WTC11 (cell line): ENCODE data around the gene OGA. TPM values are rescaled to one million over a fixed set of nuclear protein-coding genes. Genes with fewer than 3 reads are reported as not detected.
A peak's percentile ranks its signal among the peaks of the same experiment; 100 is the strongest.

ENCODE experiments used
- ATAC-seq: fragments of 200-7000 bp; cut with Tn5 transposase; 2 replicates; pipeline ENCODE4 v1.10.0; 2021; ENCODE audit warnings: mild to moderate bottlenecking, moderate library complexity
- CTCF ChIA-PET: fragments of 300-600 bp; sonication (Branson Sonifier 250); formaldehyde crosslinking; loops from one replicate; lab custom pipeline; 2021; ENCODE audit warnings: antibody characterized with exemption; lab: Charles Lee
- POLR2A ChIA-PET: fragments of 350-600 bp; sonication (Branson Sonifier 250); formaldehyde crosslinking; loops from one replicate; lab custom pipeline; 2021; ENCODE audit warnings: antibody characterized with exemption; lab: Charles Lee
- DNase-seq: peaks from one replicate; pipeline ENCODE4 v3.0.0; 2021; ENCODE audit warnings: low spot score
- H3K27ac Mint-ChIP-seq: 2 replicates; pipeline ENCODE4 v1.8.0; 2021; ENCODE audit warnings: mixed read lengths
- H3K27me3 Mint-ChIP-seq: 2 replicates; pipeline ENCODE4 v1.8.0; 2021; ENCODE audit warnings: low read depth, mild to moderate bottlenecking, moderate library complexity, mixed read lengths
- H3K36me3 Mint-ChIP-seq: 2 replicates; pipeline ENCODE4 v1.8.0; 2021; ENCODE audit warnings: mixed read lengths
- H3K4me1 Mint-ChIP-seq: 2 replicates; pipeline ENCODE4 v1.8.0; 2022; ENCODE audit warnings: mixed read lengths
- H3K4me3 Mint-ChIP-seq: 2 replicates; pipeline ENCODE4 v1.8.0; 2021; ENCODE audit warnings: mild to moderate bottlenecking, moderate library complexity, mixed read lengths
- H3K9me3 Mint-ChIP-seq: 2 replicates; pipeline ENCODE4 v1.8.0; 2021; ENCODE audit warnings: mixed read lengths
- FOXP1 ChIP-seq: sonication (generic); formaldehyde crosslinking; IDR thresholded peaks from 2 replicates; pipeline ENCODE4 v1.8.0; 2022; ENCODE audit warnings: missing genetic modification reagents, mild to moderate bottlenecking, moderate library complexity, borderline replicate concordance
- SMAD3 ChIP-seq: sonication (generic); formaldehyde crosslinking; IDR thresholded peaks from 2 replicates; pipeline ENCODE4 v1.8.0; 2022; ENCODE audit warnings: missing genetic modification reagents, mild to moderate bottlenecking, borderline replicate concordance
- ZNF121 ChIP-seq: sonication (generic); formaldehyde crosslinking; IDR thresholded peaks from 2 replicates; pipeline ENCODE4 v1.8.0; 2023; ENCODE audit warnings: missing genetic modification reagents
- ZNF396 ChIP-seq: fragments of 250-450 bp; sonication (Bioruptor Pico); IDR thresholded peaks from 2 replicates; pipeline ENCODE4 v1.8.0; 2021; ENCODE audit warnings: mild to moderate bottlenecking, moderate library complexity, borderline replicate concordance
- ZNF416 ChIP-seq: fragments of 250-450 bp; sonication (Bioruptor Pico); IDR thresholded peaks from 2 replicates; pipeline ENCODE4 v1.9.0; 2021; ENCODE audit warnings: mild to moderate bottlenecking, inconsistent platforms
- ZNF423 ChIP-seq: fragments of 250-450 bp; sonication (Bioruptor Pico); IDR thresholded peaks from 2 replicates; pipeline ENCODE4 v2.1.2; 2022; ENCODE audit warnings: mild to moderate bottlenecking, moderate library complexity
- total RNA-seq: library from RNA; stranded (reverse); gene quantifications from 3 replicates; pipeline ENCODE4 v1.2.3, GENCODE V29; 2021
- TF ChIP-seq, protein P1 (sequence below): sonication (generic); formaldehyde crosslinking; IDR thresholded peaks from 2 replicates; pipeline ENCODE4 v1.8.1; 2023; ENCODE audit warnings: mild to moderate bottlenecking, missing genetic modification reagents, borderline replicate concordance
- TF ChIP-seq, protein P2 (sequence below): sonication (generic); formaldehyde crosslinking; conservative IDR thresholded peaks from 2 replicates; pipeline ENCODE4 v1.8.1; 2022; ENCODE audit warnings: mild to moderate bottlenecking, missing genetic modification reagents
- TF ChIP-seq, protein P3 (sequence below): sonication (generic); formaldehyde crosslinking; IDR thresholded peaks from 2 replicates; pipeline ENCODE4 v1.8.0; 2023; ENCODE audit warnings: mild to moderate bottlenecking, missing genetic modification reagents
- TF ChIP-seq, protein P4 (sequence below): sonication (generic); formaldehyde crosslinking; IDR thresholded peaks from 2 replicates; pipeline ENCODE4 v1.8.1; 2023; ENCODE audit warnings: mild to moderate bottlenecking, missing genetic modification reagents, moderate library complexity
- TF ChIP-seq, protein P5 (sequence below): sonication (generic); formaldehyde crosslinking; IDR thresholded peaks from 2 replicates; pipeline ENCODE4 v1.8.1; 2022; ENCODE audit warnings: missing genetic modification reagents, borderline replicate concordance
- TF ChIP-seq, protein P6 (sequence below): sonication (generic); formaldehyde crosslinking; IDR thresholded peaks from 2 replicates; pipeline ENCODE4 v1.8.1; 2023; ENCODE audit warnings: mild to moderate bottlenecking, moderate library complexity, missing genetic modification reagents

Gene OGA
- total RNA-seq, 1 experiment from 2014 or later, result 111 TPM

DNA sequence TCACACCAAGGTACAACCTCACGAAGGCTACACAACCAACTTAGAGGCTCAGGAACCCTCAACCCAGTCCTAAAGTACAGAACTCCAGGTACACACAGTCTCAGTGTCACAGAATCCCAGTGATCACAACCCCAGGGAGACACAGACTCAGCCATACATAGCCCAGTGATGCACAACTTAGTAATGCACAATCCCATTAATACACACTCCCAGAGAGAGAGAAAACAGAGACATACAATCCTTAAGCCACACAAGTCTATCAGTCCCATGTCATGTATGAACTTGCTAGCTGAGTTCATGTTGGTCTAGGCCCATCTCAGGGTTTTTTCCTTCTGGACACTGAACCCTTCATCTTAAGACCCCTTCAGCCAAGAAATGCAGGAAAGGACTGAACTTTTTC is 20.8 kb upstream of the OGA start (continued):
- TF ChIP-seq, protein P1, sequence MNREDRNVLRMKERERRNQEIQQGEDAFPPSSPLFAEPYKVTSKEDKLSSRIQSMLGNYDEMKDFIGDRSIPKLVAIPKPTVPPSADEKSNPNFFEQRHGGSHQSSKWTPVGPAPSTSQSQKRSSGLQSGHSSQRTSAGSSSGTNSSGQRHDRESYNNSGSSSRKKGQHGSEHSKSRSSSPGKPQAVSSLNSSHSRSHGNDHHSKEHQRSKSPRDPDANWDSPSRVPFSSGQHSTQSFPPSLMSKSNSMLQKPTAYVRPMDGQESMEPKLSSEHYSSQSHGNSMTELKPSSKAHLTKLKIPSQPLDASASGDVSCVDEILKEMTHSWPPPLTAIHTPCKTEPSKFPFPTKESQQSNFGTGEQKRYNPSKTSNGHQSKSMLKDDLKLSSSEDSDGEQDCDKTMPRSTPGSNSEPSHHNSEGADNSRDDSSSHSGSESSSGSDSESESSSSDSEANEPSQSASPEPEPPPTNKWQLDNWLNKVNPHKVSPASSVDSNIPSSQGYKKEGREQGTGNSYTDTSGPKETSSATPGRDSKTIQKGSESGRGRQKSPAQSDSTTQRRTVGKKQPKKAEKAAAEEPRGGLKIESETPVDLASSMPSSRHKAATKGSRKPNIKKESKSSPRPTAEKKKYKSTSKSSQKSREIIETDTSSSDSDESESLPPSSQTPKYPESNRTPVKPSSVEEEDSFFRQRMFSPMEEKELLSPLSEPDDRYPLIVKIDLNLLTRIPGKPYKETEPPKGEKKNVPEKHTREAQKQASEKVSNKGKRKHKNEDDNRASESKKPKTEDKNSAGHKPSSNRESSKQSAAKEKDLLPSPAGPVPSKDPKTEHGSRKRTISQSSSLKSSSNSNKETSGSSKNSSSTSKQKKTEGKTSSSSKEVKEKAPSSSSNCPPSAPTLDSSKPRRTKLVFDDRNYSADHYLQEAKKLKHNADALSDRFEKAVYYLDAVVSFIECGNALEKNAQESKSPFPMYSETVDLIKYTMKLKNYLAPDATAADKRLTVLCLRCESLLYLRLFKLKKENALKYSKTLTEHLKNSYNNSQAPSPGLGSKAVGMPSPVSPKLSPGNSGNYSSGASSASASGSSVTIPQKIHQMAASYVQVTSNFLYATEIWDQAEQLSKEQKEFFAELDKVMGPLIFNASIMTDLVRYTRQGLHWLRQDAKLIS (CRISPR knock-in tag), result no peak
- no peak for TF ChIP-seq ZNF416 (CRISPR knock-in tag)
- TF ChIP-seq, all 79 proteins: peak for 0

DNA sequence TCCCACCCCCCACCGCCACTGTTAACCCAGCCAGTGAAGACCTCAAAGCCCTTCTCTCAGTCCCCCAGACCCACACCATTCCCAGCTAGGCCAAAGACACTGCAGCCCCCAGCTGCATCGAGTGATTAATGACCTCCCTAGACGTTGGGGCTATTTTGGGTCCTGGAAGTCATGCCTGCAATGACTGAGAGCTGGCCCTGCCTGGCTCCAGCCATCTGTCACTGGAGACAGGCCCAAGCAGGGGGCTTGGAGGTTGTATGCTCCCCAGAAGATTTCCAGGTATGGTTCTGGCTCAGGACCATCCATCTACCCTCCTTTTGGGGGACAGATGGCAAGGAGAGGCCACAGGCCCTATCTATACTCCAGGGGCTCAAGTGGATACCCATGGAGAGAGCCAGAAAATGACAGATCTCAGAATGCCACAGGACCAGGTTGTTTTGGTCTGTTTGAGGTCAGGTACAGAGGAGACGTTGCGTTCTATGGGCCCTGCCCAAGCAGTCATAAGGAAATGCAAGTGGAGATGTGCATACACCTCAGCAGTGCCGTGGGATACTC is 20.2 kb upstream of the OGA start:
- POLR2A ChIA-PET, result no interaction called here
- Mint-ChIP-seq H3K27me3 (peaks cover 24% of the 10 kb centered on the region), H3K9me3 (no peaks in the 10 kb centered on the region), H3K36me3 (no peaks in the 10 kb centered on the region), H3K4me3 (peak overlapping the region; percentile 91), H3K27ac (no peak overlapping the region), H3K4me1 (peaks cover 42% of the 10 kb centered on the region)
- TF ChIP-seq ZNF423 (no peak), ZNF396 (CRISPR knock-in tag) (no peak), ZNF121 (CRISPR knock-in tag) (no peak), FOXP1 (CRISPR knock-in tag) (no peak), SMAD3 (no peak)
- TF ChIP-seq, protein P2, sequence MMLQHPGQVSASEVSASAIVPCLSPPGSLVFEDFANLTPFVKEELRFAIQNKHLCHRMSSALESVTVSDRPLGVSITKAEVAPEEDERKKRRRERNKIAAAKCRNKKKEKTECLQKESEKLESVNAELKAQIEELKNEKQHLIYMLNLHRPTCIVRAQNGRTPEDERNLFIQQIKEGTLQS (CRISPR knock-in tag), result no peak
- TF ChIP-seq, protein P3, sequence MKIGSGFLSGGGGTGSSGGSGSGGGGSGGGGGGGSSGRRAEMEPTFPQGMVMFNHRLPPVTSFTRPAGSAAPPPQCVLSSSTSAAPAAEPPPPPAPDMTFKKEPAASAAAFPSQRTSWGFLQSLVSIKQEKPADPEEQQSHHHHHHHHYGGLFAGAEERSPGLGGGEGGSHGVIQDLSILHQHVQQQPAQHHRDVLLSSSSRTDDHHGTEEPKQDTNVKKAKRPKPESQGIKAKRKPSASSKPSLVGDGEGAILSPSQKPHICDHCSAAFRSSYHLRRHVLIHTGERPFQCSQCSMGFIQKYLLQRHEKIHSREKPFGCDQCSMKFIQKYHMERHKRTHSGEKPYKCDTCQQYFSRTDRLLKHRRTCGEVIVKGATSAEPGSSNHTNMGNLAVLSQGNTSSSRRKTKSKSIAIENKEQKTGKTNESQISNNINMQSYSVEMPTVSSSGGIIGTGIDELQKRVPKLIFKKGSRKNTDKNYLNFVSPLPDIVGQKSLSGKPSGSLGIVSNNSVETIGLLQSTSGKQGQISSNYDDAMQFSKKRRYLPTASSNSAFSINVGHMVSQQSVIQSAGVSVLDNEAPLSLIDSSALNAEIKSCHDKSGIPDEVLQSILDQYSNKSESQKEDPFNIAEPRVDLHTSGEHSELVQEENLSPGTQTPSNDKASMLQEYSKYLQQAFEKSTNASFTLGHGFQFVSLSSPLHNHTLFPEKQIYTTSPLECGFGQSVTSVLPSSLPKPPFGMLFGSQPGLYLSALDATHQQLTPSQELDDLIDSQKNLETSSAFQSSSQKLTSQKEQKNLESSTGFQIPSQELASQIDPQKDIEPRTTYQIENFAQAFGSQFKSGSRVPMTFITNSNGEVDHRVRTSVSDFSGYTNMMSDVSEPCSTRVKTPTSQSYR (CRISPR knock-in tag), result no peak
- TF ChIP-seq, protein P4, sequence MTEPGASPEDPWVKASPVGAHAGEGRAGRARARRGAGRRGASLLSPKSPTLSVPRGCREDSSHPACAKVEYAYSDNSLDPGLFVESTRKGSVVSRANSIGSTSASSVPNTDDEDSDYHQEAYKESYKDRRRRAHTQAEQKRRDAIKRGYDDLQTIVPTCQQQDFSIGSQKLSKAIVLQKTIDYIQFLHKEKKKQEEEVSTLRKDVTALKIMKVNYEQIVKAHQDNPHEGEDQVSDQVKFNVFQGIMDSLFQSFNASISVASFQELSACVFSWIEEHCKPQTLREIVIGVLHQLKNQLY, result no peak
- TF ChIP-seq, protein P5, sequence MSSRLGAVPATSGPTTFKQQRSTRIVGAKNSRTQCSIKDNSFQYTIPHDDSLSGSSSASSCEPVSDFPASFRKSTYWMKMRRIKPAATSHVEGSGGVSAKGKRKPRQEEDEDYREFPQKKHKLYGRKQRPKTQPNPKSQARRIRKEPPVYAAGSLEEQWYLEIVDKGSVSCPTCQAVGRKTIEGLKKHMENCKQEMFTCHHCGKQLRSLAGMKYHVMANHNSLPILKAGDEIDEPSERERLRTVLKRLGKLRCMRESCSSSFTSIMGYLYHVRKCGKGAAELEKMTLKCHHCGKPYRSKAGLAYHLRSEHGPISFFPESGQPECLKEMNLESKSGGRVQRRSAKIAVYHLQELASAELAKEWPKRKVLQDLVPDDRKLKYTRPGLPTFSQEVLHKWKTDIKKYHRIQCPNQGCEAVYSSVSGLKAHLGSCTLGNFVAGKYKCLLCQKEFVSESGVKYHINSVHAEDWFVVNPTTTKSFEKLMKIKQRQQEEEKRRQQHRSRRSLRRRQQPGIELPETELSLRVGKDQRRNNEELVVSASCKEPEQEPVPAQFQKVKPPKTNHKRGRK (CRISPR knock-in tag), result no peak
- TF ChIP-seq, protein P6, sequence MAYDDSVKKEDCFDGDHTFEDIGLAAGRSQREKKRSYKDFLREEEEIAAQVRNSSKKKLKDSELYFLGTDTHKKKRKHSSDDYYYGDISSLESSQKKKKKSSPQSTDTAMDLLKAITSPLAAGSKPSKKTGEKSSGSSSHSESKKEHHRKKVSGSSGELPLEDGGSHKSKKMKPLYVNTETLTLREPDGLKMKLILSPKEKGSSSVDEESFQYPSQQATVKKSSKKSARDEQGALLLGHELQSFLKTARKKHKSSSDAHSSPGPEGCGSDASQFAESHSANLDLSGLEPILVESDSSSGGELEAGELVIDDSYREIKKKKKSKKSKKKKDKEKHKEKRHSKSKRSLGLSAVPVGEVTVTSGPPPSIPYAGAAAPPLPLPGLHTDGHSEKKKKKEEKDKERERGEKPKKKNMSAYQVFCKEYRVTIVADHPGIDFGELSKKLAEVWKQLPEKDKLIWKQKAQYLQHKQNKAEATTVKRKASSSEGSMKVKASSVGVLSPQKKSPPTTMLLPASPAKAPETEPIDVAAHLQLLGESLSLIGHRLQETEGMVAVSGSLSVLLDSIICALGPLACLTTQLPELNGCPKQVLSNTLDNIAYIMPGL, result no peak
- DNase-seq (no peak), ATAC-seq (no peak)
- CTCF ChIA-PET, result interaction anchor here (0.7 to 5.5 kb wide), 4 partner anchors 101 to 236 kb away, joined by 3 to 304 read pairs (median 70); partner anchors contain the start of gene HPS6
